ENCODE data around the gene CCDC7. TPM values are rescaled to one million over a fixed set of nuclear protein-coding genes. Genes with fewer than 3 reads are reported as not detected.

The CCDC7 gene
- polyA plus RNA-seq, 1 of the 3 experiments (the other 2 are of a cell fraction), result 0.44 TPM

GRCh38 chr10:32618482-32618881 lies 172.5 kb downstream of the CCDC7 start:
- TF ChIP-seq FOSL2 (IDR thresholded peaks at IDR 0.05; ENCODE audit: borderline replicate concordance, low read depth) (no peak), TCF12 (IDR thresholded peaks at IDR 0.05) (no peak), RXRA (IDR thresholded peaks at IDR 0.05; ENCODE audit: borderline replicate concordance, low read depth) (no peak), MEF2A (IDR thresholded peaks at IDR 0.05; ENCODE audit: borderline replicate concordance, low read depth) (no peak), RCOR1 (IDR thresholded peaks at IDR 0.05; ENCODE audit: low read length) (no peak), ZBTB33 (IDR thresholded peaks at IDR 0.05; ENCODE audit: borderline replicate concordance, low read depth) (no peak), ELF1 (IDR thresholded peaks at IDR 0.05) (no peak), CHD2 (IDR thresholded peaks at IDR 0.05; ENCODE audit: low read length, partially characterized antibody) (no peak), GABPA (IDR thresholded peaks at IDR 0.05; ENCODE audit: low read depth) (no peak), REST (IDR thresholded peaks at IDR 0.05; ENCODE audit: low read depth, low read length) (no peak), TEAD4 (IDR thresholded peaks at IDR 0.05; ENCODE audit: borderline replicate concordance, insufficient read depth) (no peak), EZH2phosphoT487 (IDR thresholded peaks at IDR 0.05; ENCODE audit: borderline replicate concordance, low read depth) (no peak)
- TF ChIP-seq, protein P1, sequence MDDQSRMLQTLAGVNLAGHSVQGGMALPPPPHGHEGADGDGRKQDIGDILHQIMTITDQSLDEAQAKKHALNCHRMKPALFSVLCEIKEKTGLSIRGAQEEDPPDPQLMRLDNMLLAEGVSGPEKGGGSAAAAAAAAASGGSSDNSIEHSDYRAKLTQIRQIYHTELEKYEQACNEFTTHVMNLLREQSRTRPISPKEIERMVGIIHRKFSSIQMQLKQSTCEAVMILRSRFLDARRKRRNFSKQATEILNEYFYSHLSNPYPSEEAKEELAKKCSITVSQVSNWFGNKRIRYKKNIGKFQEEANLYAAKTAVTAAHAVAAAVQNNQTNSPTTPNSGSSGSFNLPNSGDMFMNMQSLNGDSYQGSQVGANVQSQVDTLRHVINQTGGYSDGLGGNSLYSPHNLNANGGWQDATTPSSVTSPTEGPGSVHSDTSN (IDR thresholded peaks at IDR 0.05), result no peak
- TF ChIP-seq, protein P2, sequence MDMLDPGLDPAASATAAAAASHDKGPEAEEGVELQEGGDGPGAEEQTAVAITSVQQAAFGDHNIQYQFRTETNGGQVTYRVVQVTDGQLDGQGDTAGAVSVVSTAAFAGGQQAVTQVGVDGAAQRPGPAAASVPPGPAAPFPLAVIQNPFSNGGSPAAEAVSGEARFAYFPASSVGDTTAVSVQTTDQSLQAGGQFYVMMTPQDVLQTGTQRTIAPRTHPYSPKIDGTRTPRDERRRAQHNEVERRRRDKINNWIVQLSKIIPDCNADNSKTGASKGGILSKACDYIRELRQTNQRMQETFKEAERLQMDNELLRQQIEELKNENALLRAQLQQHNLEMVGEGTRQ (IDR thresholded peaks at IDR 0.05; ENCODE audit: borderline replicate concordance, low read depth, low read length), result no peak
- DNase-seq, result no peak
- Histone ChIP-seq H3K27me3 (ENCODE audit: insufficient read depth) (no peaks in the 10 kb centered on the region), H3K27ac (ENCODE audit: low read depth in 2 of 2, low read length in 1 of 2) (no peak overlapping the region), H3K9me3 (no peaks in the 10 kb centered on the region), H3K36me3 (replicated peaks in 1 of 2; ENCODE audit: control insufficient read depth in 1 of 2, insufficient read depth in 2 of 2, low read length in 1 of 2) (no peaks in the 10 kb centered on the region), H3K4me1 (ENCODE audit: control insufficient read depth in 1 of 2, insufficient read depth in 2 of 2, low read depth in 1 of 2, low read length in 1 of 2) (no peaks in the 10 kb centered on the region), H3K79me2 (ENCODE audit: insufficient read depth) (no peaks in the 10 kb centered on the region), H4K20me1 (ENCODE audit: insufficient read depth) (no peaks in the 10 kb centered on the region), H3K9me2 (no peaks in the 10 kb centered on the region), H3K9ac (no peak overlapping the region), H3F3A (replicated peaks; ENCODE audit: insufficient read depth) (no peaks in the 10 kb centered on the region), H3K4me3 (ENCODE audit: low read depth in 2 of 2, low read length in 1 of 2) (no peak overlapping the region), H3K4me2 (no peak overlapping the region), H2AFZ (ENCODE audit: low read depth) (no peak overlapping the region)
- POLR2A ChIA-PET, result no interaction called here
- CTCF ChIA-PET, result interaction anchor here (0.6 kb wide), 1 partner anchor 367 kb away, joined by 5 read pairs; no protein-coding TSS in a partner anchor

All from SK-N-SH (cell line).